GM20000 (cell line): ENCODE data around the gene BIRC5.

ENCODE experiments used
- DNase-seq: peaks from one replicate; pipeline ENCODE4 v3.0.0; 2012; ENCODE audit warnings: low spot score
- CTCF ChIP-seq: IDR thresholded peaks from 2 replicates; pipeline ENCODE4 v1.5.1; 2012; ENCODE audit warnings: mild to moderate bottlenecking, control low read depth; ENCODE audit errors: extremely low read depth, missing control alignments

The BIRC5 gene

GRCh38 chr17:78247304-78247703 is 33.3 kb downstream of the BIRC5 start:
- no peak for DNase-seq
- TF ChIP-seq CTCF: no peak

- no peak for TF ChIP-seq CTCF
- DNase-seq: no peak
These were observed 34.2 kb downstream of the BIRC5 start for GRCh38 chr17:78248051-78248914.

DNA sequence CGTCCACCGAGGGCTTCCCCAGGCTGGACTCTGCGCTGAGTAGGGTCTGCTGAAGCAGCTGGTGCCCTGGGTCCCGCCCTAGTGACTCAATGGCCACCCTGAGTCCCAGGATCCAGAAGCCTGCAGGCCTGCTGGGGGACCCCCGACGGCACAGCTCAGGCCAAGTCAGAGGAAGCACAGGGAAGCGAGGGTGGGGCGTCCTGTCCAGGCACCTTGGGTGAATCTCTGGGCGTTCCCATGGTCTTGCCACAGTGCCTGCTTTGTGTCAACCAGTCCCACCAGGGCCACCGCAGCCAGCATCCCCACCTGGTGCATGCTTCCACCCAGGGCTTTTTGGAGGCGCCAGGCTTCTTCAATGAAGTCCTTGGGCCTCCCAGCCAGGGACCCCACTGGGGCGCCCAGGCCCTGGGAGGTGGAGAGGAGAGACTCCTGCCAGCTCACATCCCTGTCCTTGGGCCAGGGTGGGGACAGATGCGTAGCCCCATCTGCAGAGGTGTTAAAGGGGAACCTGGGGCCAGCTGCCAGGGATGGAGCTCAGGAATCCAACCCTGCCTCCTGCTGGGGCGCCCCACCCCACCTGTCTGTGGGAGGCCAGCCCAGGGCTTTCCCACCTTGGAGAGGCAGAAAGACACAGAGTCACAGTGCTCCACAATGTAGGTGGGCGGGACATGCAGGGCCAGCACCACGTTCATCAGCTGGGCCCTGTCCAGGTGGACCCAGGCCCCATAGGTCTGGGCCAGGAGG is 35.2 kb downstream of the BIRC5 start:
- DNase-seq: no peak
- no peak for TF ChIP-seq CTCF

- no peak for DNase-seq
- TF ChIP-seq CTCF: no peak
These were observed 36.1 kb downstream of the BIRC5 start for GRCh38 chr17:78249818-78250806.

- peak; percentile 98 for TF ChIP-seq CTCF
- peak; percentile 92 for DNase-seq
These were observed 37.1 kb downstream of the BIRC5 start for GRCh38 chr17:78250891-78251772.

GRCh38 chr17:78251773-78252103 is 37.7 kb downstream of the BIRC5 start:
- no peak for TF ChIP-seq CTCF
- DNase-seq: no peak
